K562 (cell line): ENCODE results near the gene GFAP. TPM values are rescaled to one million over a fixed set of nuclear protein-coding genes. Genes with fewer than 3 reads are reported as not detected.

Experiments
- ARID1B ChIP-seq: fragments of 450-650 bp; IDR thresholded peaks from 2 replicates; pipeline ENCODE4 v1.6.1; 2016; ENCODE audit warnings: antibody characterized with exemption, mild to moderate bottlenecking, inconsistent platforms
- ASH1L ChIP-seq: fragments of 450-650 bp; IDR thresholded peaks from 2 replicates; pipeline ENCODE4 v1.6.1; 2018; ENCODE audit warnings: borderline replicate concordance, mild to moderate bottlenecking, low read depth; ENCODE audit not compliant: partially characterized antibody
- ESRRA ChIP-seq: fragments of 450-650 bp; IDR thresholded peaks from 2 replicates; pipeline ENCODE4 v1.6.1; 2014; ENCODE audit warnings: low read depth, mild to moderate bottlenecking, moderate library complexity, borderline replicate concordance
- MBD2 ChIP-seq: sonication (generic); IDR thresholded peaks from 2 replicates; pipeline ENCODE4 v1.6.1; 2016; ENCODE audit warnings: low read depth, borderline replicate concordance
- MECOM ChIP-seq: fragments of 250-450 bp; sonication (Bioruptor Pico); IDR thresholded peaks from 2 replicates; pipeline ENCODE4 v1.8.0; 2022; ENCODE audit warnings: inconsistent platforms
- NCOA1 ChIP-seq: fragments of 450-650 bp; IDR thresholded peaks from 2 replicates; pipeline ENCODE4 v1.6.1; 2016; ENCODE audit warnings: low read depth
- NR1H2 ChIP-seq: sonication (generic); formaldehyde crosslinking; IDR thresholded peaks from 2 replicates; pipeline ENCODE4 v1.4.0; 2020; ENCODE audit warnings: mild to moderate bottlenecking, missing genetic modification reagents
- PHF8 ChIP-seq: fragments of 200-600 bp; sonication (generic); IDR thresholded peaks from 2 replicates; pipeline ENCODE4 v1.6.1; 2012; ENCODE audit warnings: mixed run types, mild to moderate bottlenecking, inconsistent platforms, low read length, moderate library complexity, borderline replicate concordance
- POLR2B ChIP-seq: fragments of 450-650 bp; IDR thresholded peaks from 2 replicates; pipeline ENCODE4 v1.6.1; 2018; ENCODE audit warnings: low read depth; ENCODE audit not compliant: partially characterized antibody
- TGIF2 ChIP-seq: sonication (generic); formaldehyde crosslinking; IDR thresholded peaks from 2 replicates; pipeline ENCODE4 v1.8.1; 2022; ENCODE audit warnings: mild to moderate bottlenecking, missing genetic modification reagents, moderate library complexity
- ZFX ChIP-seq: sonication (generic); formaldehyde crosslinking; IDR thresholded peaks from 2 replicates; pipeline ENCODE4 v1.8.0; 2022; ENCODE audit warnings: mild to moderate bottlenecking, missing genetic modification reagents, moderate library complexity
- ZKSCAN3 ChIP-seq: fragments of 250-450 bp; sonication (Bioruptor Pico); IDR thresholded peaks from 2 replicates; pipeline ENCODE4 v1.4.0; 2020
- ZNF184 ChIP-seq: sonication (generic); formaldehyde crosslinking; IDR thresholded peaks from 2 replicates; pipeline ENCODE4 v1.5.0; 2020; ENCODE audit warnings: missing genetic modification reagents
- ZNF212 ChIP-seq: fragments of 450-650 bp; formaldehyde crosslinking; IDR thresholded peaks from 2 replicates; pipeline ENCODE4 v1.4.0; 2020; ENCODE audit warnings: mild to moderate bottlenecking
- polyA plus RNA-seq, 8 experiments: library from polyadenylated mRNA; depleted of rRNA in 4 of 8; stranded (reverse) in 5 of 8; unstranded in 3 of 8; fragments of >200 nt; fragmentation: Nextera tagmentation in 2 of 8; fragmentation: Illumina TruSeq in 1 of 8; extraction: Ambion mirVana in 2 of 8; extraction: Trizol in 1 of 8; gene quantifications; 2 replicates each; pipeline versions ENCODE4 v1.2.1 to v1.2.3, GENCODE V29; 2011 to 2014; ENCODE audit warnings: inconsistent platforms in 1 of 8, missing spikeins in 1 of 8
- total RNA-seq, 7 experiments: library from RNA; depleted of rRNA in 6 of 7; stranded (reverse); fragments of >200 nt in 6 of 7; fragmentation: Illumina TruSeq in 2 of 7; extraction: Trizol in 2 of 7; gene quantifications; 2 replicates each; pipeline versions ENCODE4 v1.2.1 to v1.2.3, GENCODE V29; 2011 to 2021; ENCODE audit warnings: low replicate concordance in 1 of 7
- TF ChIP-seq, protein P1 (sequence below): sonication (generic); formaldehyde crosslinking; IDR thresholded peaks from 2 replicates; pipeline ENCODE4 v1.8.1; 2023; ENCODE audit warnings: mild to moderate bottlenecking, missing genetic modification reagents
- TF ChIP-seq, protein P2 (sequence below): fragments of 250-450 bp; sonication (Bioruptor Pico); IDR thresholded peaks from 2 replicates; pipeline ENCODE4 v1.4.0; 2020; ENCODE audit warnings: mild to moderate bottlenecking, moderate library complexity, borderline replicate concordance
- TF ChIP-seq, protein P3 (sequence below): sonication (generic); formaldehyde crosslinking; IDR thresholded peaks from 2 replicates; pipeline ENCODE4 v1.8.1; 2022; ENCODE audit warnings: missing genetic modification reagents
- TF ChIP-seq, protein P4 (sequence below): IDR thresholded peaks from 2 replicates; pipeline ENCODE4 v1.6.1; 2011; ENCODE audit not compliant: insufficient read length; ENCODE audit errors: extremely low read depth
- TF ChIP-seq, protein P5 (sequence below): fragments of 450-650 bp; IDR thresholded peaks from one replicate; pipeline ENCODE4 v1.6.1; 2018; ENCODE audit warnings: mild to moderate bottlenecking, moderate library complexity; ENCODE audit not compliant: partially characterized antibody

The GFAP gene
- total and polyA plus RNA-seq, 9 of the 15 experiments (the other 6 are each of a cell fraction or from before 2014, with no cell fraction given), result 0.07 to 1.4 (median 0.60) TPM; not detected in 1

DNA sequence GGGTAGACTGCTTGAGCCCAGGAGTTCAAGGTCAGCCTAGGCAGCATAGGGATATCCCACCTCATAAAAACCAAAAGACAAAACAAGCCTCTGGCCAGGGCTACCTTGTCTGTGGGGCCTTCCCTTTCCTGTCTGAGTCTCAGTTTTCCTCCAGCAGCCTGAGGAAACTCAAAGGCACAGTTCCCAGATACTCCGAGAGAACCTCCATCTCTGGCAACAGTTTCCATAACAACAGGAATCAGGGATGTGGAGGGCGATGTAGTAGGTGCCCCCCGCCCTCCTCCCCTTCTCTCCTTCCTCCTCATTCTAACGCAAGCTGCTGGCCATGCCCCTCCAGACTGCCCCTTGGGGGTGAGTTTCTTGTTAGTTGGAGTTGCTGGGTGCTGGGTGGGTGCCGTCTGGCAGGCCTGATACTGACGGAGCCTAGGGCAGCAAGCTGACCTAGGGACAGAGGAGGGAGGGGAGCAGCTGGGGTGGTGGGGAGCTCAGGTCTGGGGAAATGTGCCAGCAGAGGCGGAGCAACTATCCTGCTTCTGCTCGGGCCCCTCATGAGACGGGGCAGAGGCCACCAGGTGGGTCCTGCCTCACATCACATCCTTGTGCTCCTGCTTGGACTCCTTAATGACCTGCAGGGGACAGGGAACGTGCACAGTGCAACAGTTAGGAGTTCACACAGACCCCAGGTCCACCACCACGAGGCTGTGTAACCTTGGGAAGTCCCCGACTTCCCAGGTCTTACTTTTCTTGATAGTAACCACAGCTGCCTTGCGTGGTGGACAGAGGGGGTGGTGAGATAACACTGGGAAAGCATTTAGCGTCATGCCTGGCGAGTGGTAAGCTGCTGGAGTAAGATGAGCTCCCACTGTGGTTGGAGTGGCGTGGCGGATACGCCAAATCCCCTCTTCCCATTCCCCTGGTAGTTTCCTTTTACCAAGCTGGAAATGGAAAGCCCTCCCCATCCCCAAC is 8.3 kb downstream of the GFAP start (continued):
- TF ChIP-seq, protein P1, sequence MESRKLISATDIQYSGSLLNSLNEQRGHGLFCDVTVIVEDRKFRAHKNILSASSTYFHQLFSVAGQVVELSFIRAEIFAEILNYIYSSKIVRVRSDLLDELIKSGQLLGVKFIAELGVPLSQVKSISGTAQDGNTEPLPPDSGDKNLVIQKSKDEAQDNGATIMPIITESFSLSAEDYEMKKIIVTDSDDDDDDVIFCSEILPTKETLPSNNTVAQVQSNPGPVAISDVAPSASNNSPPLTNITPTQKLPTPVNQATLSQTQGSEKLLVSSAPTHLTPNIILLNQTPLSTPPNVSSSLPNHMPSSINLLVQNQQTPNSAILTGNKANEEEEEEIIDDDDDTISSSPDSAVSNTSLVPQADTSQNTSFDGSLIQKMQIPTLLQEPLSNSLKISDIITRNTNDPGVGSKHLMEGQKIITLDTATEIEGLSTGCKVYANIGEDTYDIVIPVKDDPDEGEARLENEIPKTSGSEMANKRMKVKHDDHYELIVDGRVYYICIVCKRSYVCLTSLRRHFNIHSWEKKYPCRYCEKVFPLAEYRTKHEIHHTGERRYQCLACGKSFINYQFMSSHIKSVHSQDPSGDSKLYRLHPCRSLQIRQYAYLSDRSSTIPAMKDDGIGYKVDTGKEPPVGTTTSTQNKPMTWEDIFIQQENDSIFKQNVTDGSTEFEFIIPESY, result no peak
- TF ChIP-seq, protein P2, sequence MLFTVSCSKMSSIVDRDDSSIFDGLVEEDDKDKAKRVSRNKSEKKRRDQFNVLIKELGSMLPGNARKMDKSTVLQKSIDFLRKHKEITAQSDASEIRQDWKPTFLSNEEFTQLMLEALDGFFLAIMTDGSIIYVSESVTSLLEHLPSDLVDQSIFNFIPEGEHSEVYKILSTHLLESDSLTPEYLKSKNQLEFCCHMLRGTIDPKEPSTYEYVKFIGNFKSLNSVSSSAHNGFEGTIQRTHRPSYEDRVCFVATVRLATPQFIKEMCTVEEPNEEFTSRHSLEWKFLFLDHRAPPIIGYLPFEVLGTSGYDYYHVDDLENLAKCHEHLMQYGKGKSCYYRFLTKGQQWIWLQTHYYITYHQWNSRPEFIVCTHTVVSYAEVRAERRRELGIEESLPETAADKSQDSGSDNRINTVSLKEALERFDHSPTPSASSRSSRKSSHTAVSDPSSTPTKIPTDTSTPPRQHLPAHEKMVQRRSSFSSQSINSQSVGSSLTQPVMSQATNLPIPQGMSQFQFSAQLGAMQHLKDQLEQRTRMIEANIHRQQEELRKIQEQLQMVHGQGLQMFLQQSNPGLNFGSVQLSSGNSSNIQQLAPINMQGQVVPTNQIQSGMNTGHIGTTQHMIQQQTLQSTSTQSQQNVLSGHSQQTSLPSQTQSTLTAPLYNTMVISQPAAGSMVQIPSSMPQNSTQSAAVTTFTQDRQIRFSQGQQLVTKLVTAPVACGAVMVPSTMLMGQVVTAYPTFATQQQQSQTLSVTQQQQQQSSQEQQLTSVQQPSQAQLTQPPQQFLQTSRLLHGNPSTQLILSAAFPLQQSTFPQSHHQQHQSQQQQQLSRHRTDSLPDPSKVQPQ (CRISPR knock-in tag), result no peak
- no peak for TF ChIP-seq POLR2B
- no peak for TF ChIP-seq MECOM (CRISPR knock-in tag)
- no peak for TF ChIP-seq ZNF212 (CRISPR knock-in tag)
- TF ChIP-seq ARID1B, result peak; percentile 83
- TF ChIP-seq, protein P3, sequence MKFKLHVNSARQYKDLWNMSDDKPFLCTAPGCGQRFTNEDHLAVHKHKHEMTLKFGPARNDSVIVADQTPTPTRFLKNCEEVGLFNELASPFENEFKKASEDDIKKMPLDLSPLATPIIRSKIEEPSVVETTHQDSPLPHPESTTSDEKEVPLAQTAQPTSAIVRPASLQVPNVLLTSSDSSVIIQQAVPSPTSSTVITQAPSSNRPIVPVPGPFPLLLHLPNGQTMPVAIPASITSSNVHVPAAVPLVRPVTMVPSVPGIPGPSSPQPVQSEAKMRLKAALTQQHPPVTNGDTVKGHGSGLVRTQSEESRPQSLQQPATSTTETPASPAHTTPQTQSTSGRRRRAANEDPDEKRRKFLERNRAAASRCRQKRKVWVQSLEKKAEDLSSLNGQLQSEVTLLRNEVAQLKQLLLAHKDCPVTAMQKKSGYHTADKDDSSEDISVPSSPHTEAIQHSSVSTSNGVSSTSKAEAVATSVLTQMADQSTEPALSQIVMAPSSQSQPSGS, result no peak
- TF ChIP-seq ASH1L, result no peak
- 0 out of 2 replicates have a peak, but pooled peaks have one; percentile 49 for TF ChIP-seq MBD2
- TF ChIP-seq, protein P4, sequence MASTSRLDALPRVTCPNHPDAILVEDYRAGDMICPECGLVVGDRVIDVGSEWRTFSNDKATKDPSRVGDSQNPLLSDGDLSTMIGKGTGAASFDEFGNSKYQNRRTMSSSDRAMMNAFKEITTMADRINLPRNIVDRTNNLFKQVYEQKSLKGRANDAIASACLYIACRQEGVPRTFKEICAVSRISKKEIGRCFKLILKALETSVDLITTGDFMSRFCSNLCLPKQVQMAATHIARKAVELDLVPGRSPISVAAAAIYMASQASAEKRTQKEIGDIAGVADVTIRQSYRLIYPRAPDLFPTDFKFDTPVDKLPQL, result no peak
- TF ChIP-seq ESRRA, result peak; percentile 78
- TF ChIP-seq ZKSCAN3 (CRISPR knock-in tag), result no peak
- TF ChIP-seq ZNF184 (CRISPR knock-in tag), result no peak
- no peak for TF ChIP-seq NR1H2 (CRISPR knock-in tag)
- TF ChIP-seq, protein P5, sequence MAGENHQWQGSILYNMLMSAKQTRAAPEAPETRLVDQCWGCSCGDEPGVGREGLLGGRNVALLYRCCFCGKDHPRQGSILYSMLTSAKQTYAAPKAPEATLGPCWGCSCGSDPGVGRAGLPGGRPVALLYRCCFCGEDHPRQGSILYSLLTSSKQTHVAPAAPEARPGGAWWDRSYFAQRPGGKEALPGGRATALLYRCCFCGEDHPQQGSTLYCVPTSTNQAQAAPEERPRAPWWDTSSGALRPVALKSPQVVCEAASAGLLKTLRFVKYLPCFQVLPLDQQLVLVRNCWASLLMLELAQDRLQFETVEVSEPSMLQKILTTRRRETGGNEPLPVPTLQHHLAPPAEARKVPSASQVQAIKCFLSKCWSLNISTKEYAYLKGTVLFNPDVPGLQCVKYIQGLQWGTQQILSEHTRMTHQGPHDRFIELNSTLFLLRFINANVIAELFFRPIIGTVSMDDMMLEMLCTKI, result no peak
- no peak for TF ChIP-seq NCOA1
- TF ChIP-seq TGIF2 (CRISPR knock-in tag), result no peak
- TF ChIP-seq PHF8, result peak; percentile 25; the same call in 1 of the 2 replicates
- peak; percentile 2; the same call in 1 of the 2 replicates for TF ChIP-seq ZFX
